GM12864 (cell line): Measurements from ENCODE around the gene SOHLH1.

Experiments
- DNase-seq: peaks from one replicate; pipeline ENCODE4 v3.0.0-alpha.2; 2011; ENCODE audit warnings: low read depth
- H3K4me3 ChIP-seq: 2 replicates; pipeline ENCODE4 v1.5.1; 2011; ENCODE audit warnings: mild to moderate bottlenecking, low read depth, low read length, control low read depth
- TF ChIP-seq, protein P1 (sequence below): IDR thresholded peaks from 2 replicates; pipeline ENCODE4 v1.5.1; 2011; ENCODE audit warnings: low read depth, mild to moderate bottlenecking, moderate library complexity, low read length, control low read depth, inconsistent platforms; ENCODE audit errors: missing control alignments

SOHLH1 gene

DNA sequence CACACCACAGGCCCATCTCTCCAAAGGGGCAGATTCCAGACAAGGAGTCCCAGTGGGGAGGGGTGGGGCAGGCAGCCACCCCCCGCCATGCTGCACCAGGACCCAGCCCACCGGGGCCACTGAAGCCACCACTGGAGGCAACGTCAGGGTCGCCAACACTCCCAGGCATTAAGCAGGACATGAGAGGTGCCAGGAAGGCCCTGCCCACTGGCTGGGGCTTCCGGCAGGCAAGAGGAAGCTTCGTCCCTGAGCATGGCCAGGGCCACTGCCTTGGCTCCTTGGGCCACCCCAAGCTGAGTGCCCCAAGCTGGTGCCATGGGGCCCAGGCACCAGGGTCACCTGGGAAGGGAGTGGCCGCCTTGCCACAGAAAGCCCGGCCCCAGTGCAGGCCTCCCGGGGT lies 20.2 kb upstream of the SOHLH1 start:
- DNase-seq, result no peak
- H3K4me3 ChIP-seq, result no peak overlapping the region
- TF ChIP-seq, protein P1, sequence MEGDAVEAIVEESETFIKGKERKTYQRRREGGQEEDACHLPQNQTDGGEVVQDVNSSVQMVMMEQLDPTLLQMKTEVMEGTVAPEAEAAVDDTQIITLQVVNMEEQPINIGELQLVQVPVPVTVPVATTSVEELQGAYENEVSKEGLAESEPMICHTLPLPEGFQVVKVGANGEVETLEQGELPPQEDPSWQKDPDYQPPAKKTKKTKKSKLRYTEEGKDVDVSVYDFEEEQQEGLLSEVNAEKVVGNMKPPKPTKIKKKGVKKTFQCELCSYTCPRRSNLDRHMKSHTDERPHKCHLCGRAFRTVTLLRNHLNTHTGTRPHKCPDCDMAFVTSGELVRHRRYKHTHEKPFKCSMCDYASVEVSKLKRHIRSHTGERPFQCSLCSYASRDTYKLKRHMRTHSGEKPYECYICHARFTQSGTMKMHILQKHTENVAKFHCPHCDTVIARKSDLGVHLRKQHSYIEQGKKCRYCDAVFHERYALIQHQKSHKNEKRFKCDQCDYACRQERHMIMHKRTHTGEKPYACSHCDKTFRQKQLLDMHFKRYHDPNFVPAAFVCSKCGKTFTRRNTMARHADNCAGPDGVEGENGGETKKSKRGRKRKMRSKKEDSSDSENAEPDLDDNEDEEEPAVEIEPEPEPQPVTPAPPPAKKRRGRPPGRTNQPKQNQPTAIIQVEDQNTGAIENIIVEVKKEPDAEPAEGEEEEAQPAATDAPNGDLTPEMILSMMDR, result no peak

DNA sequence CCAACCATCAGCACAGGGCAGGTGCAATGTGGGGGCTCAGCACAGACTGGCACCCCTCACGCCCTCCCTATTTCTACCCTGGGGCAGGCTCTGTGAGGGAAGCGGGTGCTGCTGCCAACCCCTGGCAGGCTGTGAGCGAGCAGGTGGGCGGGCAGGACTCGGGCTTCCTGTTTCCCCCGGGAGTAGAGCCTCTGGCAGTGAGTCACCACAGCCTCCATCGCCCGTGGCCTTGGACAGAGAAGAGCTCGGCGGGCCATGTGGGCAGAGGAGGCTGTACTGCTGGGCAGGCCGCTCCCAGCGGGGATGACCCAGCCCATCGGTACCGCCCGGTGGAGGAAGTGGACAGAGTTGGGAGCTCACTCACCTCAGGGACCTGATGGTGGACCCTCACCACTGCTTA lies 19.3 kb upstream of the SOHLH1 start:
- DNase-seq, result no peak
- TF ChIP-seq, protein P1, result no peak
- no peak overlapping the region for H3K4me3 ChIP-seq

DNA sequence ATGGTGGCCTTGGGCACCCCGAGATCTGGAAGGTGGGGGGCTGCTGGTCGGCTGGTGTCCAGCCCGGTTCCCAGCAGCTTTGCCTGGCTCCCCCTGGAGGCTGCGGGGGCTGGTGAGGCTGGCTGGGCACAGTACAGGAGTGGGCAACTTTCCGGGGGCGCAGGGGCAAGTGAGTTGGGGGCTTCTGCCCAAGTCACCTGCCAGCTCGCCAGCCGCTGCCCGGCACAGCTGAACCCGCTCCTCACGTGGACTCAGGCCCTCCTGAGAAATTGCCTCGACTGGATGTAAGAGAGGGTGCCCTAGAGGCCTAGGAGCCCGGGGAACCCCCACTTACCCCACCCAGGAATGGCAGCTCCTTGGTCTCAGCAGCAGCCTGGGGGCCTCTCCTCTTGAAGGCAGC lies 18.1 kb upstream of the SOHLH1 start:
- TF ChIP-seq, protein P1, result no peak
- DNase-seq, result no peak
- H3K4me3 ChIP-seq, result no peak overlapping the region

DNA sequence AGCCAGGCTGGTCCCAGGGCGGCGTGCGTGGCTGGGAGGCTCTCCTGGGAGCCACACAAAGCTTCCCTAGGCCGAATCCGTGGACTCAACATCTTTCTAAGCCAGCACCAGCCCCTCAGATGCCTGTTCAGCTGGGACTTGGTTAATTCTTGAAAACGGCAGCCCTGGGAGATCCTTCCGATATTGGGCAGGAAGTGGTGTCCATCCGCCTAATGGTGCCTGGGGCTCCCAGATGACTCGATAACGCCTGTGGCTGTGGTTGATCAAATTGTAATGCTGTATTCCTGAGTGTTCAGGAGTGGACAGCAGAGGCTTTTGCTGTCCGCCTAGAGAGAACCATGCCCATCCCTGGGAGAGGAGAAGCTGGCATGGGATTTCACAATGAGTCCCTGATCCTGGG lies 16.8 kb upstream of the SOHLH1 start:
- H3K4me3 ChIP-seq, result no peak overlapping the region
- no peak for DNase-seq
- TF ChIP-seq, protein P1, result no peak

DNA sequence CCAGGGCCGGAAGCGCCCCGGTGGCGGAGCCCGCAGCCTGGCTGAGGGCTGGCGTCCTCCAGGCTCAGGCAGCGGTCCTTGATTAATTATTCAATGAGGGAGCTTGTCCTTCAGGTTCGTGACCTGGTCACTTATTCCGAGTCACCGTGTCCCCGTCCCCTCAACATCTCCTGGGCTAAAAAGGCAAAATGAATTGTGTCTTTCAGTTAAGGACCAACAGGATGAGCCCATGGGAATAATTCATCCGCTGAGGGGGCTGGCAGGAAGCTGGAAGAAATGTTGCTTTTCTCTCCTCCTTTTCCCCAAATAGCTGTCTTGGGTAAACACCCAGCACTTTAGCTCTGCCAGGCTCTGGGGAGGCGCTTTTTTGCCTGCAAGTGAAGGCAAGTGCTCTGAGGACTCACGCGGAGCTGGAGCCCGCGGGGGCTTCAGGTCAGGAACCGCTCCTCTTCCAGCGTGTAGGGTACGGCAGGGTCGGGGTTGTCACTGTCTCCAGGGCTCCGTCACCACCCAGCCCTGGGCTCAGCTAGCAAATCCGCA lies 15.8 kb upstream of the SOHLH1 start:
- no peak for DNase-seq
- TF ChIP-seq, protein P1, result no peak
- H3K4me3 ChIP-seq, result no peak overlapping the region

DNA sequence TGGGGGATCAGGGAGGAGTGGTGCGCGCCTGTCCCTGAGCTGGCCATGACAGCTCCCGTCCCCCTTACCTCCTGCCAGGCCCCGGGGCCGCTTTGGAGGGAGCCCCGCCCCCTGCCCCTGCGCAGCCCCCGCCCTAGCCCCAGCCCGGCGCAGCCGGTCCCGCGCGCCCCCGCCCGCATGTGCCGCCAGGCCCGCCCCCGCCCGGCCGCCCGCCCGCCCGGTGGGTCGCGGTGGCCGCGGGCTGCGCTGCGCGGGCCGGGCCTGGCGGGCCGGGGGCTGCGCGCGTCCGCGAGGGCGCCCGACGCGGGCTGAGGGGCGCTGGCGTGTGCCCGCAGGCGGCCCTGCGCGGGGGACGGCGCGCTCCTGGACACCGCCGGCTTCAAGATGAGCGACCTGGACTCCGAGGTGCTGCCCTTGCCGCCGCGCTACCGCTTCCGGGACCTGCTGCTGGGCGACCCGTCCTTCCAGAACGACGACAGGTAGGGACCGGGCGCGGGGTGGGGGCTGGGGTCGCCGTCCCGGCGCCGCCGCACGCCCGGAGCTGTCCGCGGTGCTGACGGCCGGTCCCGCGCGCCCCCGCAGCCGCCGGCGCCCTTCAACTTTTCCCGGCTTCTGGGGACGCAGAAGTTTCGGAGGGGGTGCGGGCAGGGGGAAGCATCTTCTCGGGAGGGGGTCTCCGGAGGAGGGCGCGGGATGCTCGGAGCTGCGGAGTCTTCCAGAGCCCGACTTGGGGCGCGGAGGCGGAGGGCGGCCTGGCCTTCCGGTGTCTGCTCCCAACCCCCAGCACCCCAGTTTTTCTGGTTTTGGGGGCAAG lies 15.2 kb upstream of the SOHLH1 start:
- no peak overlapping the region for H3K4me3 ChIP-seq
- TF ChIP-seq, protein P1, result no peak
- no peak for DNase-seq
